Activated T-helper 2 cell treated with anti-CD3 and anti-CD28 coated beads, Interferon-gamma antibody, Interleukin-2, Interleukin-4, amounts not matched to agents 10 μg/mL and 5 μg/mL and 100 μg/mL, durations not matched to agents 14 hours and 24 hours and 36 hours (primary cell): ENCODE results near the gene ANO2. TPM values are rescaled to one million over a fixed set of nuclear protein-coding genes. Genes with fewer than 3 reads are reported as not detected.

Source experiments
- DNase-seq: peaks from one replicate; pipeline ENCODE4 v3.0.0; 2021; ENCODE audit warnings: low spot score
- H3K27ac Mint-ChIP-seq: one replicate; pipeline ENCODE4 v1.8.0; 2021; ENCODE audit warnings: mixed read lengths
- H3K27me3 Mint-ChIP-seq: one replicate; pipeline ENCODE4 v1.8.0; 2021; ENCODE audit warnings: low read depth, mixed read lengths
- H3K36me3 Mint-ChIP-seq: one replicate; pipeline ENCODE4 v1.8.0; 2021; ENCODE audit warnings: low read depth, mixed read lengths
- H3K4me1 Mint-ChIP-seq: one replicate; pipeline ENCODE4 v1.8.0; 2021; ENCODE audit warnings: low read depth, mixed read lengths
- H3K4me3 Mint-ChIP-seq: one replicate; pipeline ENCODE4 v1.8.0; 2021; ENCODE audit warnings: low read depth, mild to moderate bottlenecking, moderate library complexity, mixed read lengths
- H3K9me3 Mint-ChIP-seq: one replicate; pipeline ENCODE4 v1.8.0; 2021; ENCODE audit warnings: mixed read lengths
- intact Hi-C: fragments of 100-400 bp; cut with micrococcal nuclease; formaldehyde crosslinking; loops from one replicate; pipeline ENCODE4 v1.15.1; 2023
- total RNA-seq: library from RNA; stranded (reverse); gene quantifications from 2 replicates; pipeline ENCODE4 v1.2.3, GENCODE V29; 2022

The ANO2 gene
- total RNA-seq, 1 donor from 2014 or later: not detected

- Mint-ChIP-seq H3K27ac (no peak overlapping the region), H3K4me1 (no peaks in the 10 kb centered on the region), H3K27me3 (no peaks in the 10 kb centered on the region), H3K4me3 (no peak overlapping the region), H3K9me3 (no peaks in the 10 kb centered on the region), H3K36me3 (no peaks in the 10 kb centered on the region)
- intact Hi-C loops: no loop called here
- no peak for DNase-seq
Observed at GRCh38 chr12:5630726-5631125, 314.3 kb downstream of the ANO2 start.

- intact Hi-C loops: no loop called here
- no peaks in the 10 kb centered on the region for H3K36me3 Mint-ChIP-seq
- H3K27me3 Mint-ChIP-seq: no peaks in the 10 kb centered on the region
- no peaks in the 10 kb centered on the region for H3K4me1 Mint-ChIP-seq
- DNase-seq: no peak
- no peaks in the 10 kb centered on the region for H3K9me3 Mint-ChIP-seq
- no peak overlapping the region for H3K27ac Mint-ChIP-seq
- H3K4me3 Mint-ChIP-seq: no peak overlapping the region
Observed at GRCh38 chr12:5628501-5628900, 316.6 kb downstream of the ANO2 start.

DNA sequence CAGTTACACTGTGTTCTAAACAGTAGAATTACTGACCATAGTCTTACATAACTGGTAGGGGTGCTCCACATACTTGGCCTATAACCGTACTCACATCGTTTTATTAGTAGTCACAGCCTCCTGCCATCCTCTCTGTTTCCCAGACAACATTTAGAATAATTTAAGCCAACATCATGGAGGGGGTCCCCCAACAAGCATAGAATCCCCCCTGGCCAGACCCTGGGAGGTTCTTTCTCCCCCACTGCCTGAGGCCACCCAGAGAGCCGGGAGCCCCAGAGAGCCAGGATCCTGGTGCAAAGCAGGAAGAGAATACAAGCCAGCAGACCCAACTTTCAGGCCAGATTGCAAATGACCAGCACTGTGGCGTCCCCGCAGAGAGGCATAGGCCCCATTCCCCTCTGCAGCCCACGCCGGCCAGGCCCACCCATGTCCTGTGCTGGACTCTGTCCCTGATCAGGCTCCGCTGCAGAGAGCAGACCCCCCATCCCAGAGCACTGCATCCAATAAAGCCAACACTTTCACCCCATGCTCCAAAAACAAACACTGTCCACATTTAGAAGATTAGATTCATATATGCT, 317.9 kb downstream of the ANO2 start:
- H3K4me3 Mint-ChIP-seq: no peak overlapping the region
- no peaks in the 10 kb centered on the region for H3K36me3 Mint-ChIP-seq
- no peaks in the 10 kb centered on the region for H3K4me1 Mint-ChIP-seq
- no peaks in the 10 kb centered on the region for H3K27me3 Mint-ChIP-seq
- H3K27ac Mint-ChIP-seq: no peak overlapping the region
- no peak for DNase-seq
- H3K9me3 Mint-ChIP-seq: no peaks in the 10 kb centered on the region
- intact Hi-C loops: no loop called here

DNA sequence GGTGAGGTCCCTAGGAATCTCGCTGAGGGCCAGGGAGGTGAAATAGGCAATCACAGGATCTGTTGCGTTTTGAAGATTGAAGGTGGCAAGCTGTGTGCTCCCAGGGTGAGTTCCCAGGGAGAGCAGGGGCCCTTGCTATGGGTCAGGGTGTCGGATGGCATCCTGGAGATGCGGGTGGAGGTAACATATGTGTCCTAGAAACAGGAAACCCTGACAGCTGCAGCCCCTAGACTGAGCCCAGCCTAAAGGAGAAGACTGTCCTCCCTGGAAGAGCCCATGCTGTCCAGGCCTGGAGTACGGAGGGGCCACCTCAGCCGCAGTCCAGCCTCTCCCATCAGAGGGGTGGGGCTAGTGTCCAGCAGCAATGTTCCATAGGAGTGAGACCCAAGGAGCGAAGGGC, 318.9 kb downstream of the ANO2 start:
- no peak overlapping the region for H3K4me3 Mint-ChIP-seq
- no peaks in the 10 kb centered on the region for H3K36me3 Mint-ChIP-seq
- intact Hi-C loops: no loop called here
- no peak for DNase-seq
- H3K27ac Mint-ChIP-seq: no peak overlapping the region
- H3K27me3 Mint-ChIP-seq: no peaks in the 10 kb centered on the region
- no peaks in the 10 kb centered on the region for H3K9me3 Mint-ChIP-seq
- H3K4me1 Mint-ChIP-seq: no peaks in the 10 kb centered on the region

DNA sequence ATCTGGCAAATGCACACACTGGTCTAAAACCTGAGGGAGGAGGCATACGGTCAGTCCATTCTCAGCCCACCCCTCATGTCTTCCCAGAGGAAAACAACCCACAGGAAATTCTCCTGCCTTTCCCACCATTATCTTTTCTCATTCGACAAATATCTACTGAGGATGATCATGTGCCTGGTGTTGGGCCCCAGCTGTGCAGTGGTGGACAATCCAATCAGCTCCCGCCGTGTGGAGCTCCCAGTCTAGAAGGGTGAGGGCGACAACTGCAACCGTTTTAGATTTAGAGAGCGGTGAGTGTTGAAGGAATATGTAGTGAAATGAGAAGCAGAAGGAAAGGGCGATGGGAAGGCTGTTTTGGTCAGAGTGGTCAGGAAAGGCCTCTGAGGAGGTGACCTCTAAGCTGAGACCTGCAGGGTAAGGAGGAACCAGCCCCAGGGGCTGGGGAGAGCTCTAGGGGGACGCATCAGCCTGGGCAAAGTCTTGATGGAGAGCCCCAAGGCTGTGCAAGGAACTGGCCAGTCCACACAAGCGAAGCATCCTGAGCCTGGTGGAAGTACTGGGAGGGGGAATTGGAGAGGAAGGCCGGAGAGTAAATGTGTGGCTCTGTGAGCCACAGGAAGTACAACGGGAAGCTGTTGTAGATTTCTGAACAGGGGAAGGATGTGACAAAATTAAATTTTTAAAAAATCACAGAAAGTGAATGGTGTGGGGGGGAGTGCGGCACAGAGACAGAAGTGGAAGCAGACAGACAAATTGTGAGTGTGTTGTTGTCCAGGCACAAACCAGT, 320.4 kb downstream of the ANO2 start:
- DNase-seq: no peak
- no peaks in the 10 kb centered on the region for H3K9me3 Mint-ChIP-seq
- H3K27me3 Mint-ChIP-seq: no peaks in the 10 kb centered on the region
- no peaks in the 10 kb centered on the region for H3K4me1 Mint-ChIP-seq
- intact Hi-C loops: no loop called here
- no peak overlapping the region for H3K4me3 Mint-ChIP-seq
- no peak overlapping the region for H3K27ac Mint-ChIP-seq
- no peaks in the 10 kb centered on the region for H3K36me3 Mint-ChIP-seq

- no peak overlapping the region for H3K27ac Mint-ChIP-seq
- DNase-seq: no peak
- no peaks in the 10 kb centered on the region for H3K4me1 Mint-ChIP-seq
- H3K36me3 Mint-ChIP-seq: no peaks in the 10 kb centered on the region
- no peaks in the 10 kb centered on the region for H3K9me3 Mint-ChIP-seq
- no peak overlapping the region for H3K4me3 Mint-ChIP-seq
- intact Hi-C loops: no loop called here
- no peaks in the 10 kb centered on the region for H3K27me3 Mint-ChIP-seq
Observed at GRCh38 chr12:5623411-5623810, 321.6 kb downstream of the ANO2 start.

DNA sequence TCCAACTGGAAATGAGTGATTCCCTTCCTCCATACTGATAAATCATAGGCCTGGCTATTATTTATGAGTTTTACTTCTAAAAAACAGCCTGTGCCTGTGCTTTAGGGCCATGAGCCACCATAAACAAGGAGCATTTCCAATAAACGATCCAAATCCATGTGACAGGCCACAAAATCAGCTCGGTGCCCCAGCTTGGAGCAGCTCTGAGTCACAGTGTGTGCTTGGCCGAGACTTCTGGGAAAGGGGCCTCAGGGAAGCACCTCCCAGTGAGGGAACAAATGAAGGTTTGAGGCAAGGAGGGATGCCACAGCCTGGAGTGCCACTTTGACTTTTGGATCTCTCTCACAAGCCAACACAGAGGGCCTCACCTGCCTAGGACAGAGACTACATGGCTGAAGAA, 322.8 kb downstream of the ANO2 start:
- Mint-ChIP-seq H3K27me3 (no peaks in the 10 kb centered on the region), H3K9me3 (no peaks in the 10 kb centered on the region), H3K27ac (no peak overlapping the region), H3K4me1 (no peaks in the 10 kb centered on the region), H3K4me3 (no peak overlapping the region), H3K36me3 (no peaks in the 10 kb centered on the region)
- intact Hi-C loops: no loop called here
- no peak for DNase-seq

GRCh38 chr12:5621329-5621728, 323.7 kb downstream of the ANO2 start:
- Mint-ChIP-seq H3K36me3 (no peaks in the 10 kb centered on the region), H3K4me3 (no peak overlapping the region), H3K27ac (no peak overlapping the region), H3K9me3 (no peaks in the 10 kb centered on the region), H3K27me3 (no peaks in the 10 kb centered on the region), H3K4me1 (no peaks in the 10 kb centered on the region)
- intact Hi-C loops: no loop called here
- DNase-seq: no peak

DNA sequence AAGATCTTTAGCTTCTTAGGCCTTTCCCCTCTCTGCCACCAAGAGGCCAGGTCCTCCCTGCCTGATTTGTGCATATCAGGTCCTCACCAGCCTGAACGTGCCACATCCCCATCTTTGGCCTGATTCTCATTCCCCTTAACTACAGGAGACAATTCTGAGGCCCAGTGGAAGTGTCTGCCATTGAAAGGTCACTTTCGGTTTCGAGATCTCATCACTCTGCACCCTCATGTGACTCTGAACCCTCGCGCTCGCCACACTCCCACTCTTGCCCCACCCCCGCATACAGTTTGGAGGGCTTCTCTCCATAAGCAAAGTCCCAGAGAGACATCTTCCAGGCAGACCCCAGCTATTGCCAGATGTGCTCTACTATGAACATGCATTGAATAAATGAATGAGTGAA, 324.2 kb downstream of the ANO2 start:
- Mint-ChIP-seq H3K36me3 (no peaks in the 10 kb centered on the region), H3K4me1 (no peaks in the 10 kb centered on the region), H3K27me3 (no peaks in the 10 kb centered on the region), H3K4me3 (no peak overlapping the region), H3K27ac (no peak overlapping the region), H3K9me3 (no peaks in the 10 kb centered on the region)
- DNase-seq: no peak
- intact Hi-C loops: no loop called here

GRCh38 chr12:5619628-5620027, 325.4 kb downstream of the ANO2 start:
- intact Hi-C loops: no loop called here
- Mint-ChIP-seq H3K9me3 (no peaks in the 10 kb centered on the region), H3K4me1 (no peaks in the 10 kb centered on the region), H3K27me3 (no peaks in the 10 kb centered on the region), H3K36me3 (no peaks in the 10 kb centered on the region), H3K4me3 (no peak overlapping the region), H3K27ac (no peak overlapping the region)
- DNase-seq: no peak

GRCh38 chr12:5616854-5617253, 328.2 kb downstream of the ANO2 start:
- H3K27ac Mint-ChIP-seq: no peak overlapping the region
- H3K4me1 Mint-ChIP-seq: no peaks in the 10 kb centered on the region
- no peaks in the 10 kb centered on the region for H3K36me3 Mint-ChIP-seq
- intact Hi-C loops: no loop called here
- no peak for DNase-seq
- no peaks in the 10 kb centered on the region for H3K27me3 Mint-ChIP-seq
- no peaks in the 10 kb centered on the region for H3K9me3 Mint-ChIP-seq
- no peak overlapping the region for H3K4me3 Mint-ChIP-seq

- DNase-seq: no peak
- H3K4me1 Mint-ChIP-seq: no peaks in the 10 kb centered on the region
- no peak overlapping the region for H3K4me3 Mint-ChIP-seq
- H3K9me3 Mint-ChIP-seq: no peaks in the 10 kb centered on the region
- H3K27ac Mint-ChIP-seq: no peak overlapping the region
- no peaks in the 10 kb centered on the region for H3K27me3 Mint-ChIP-seq
- no peaks in the 10 kb centered on the region for H3K36me3 Mint-ChIP-seq
- intact Hi-C loops: no loop called here
Observed at GRCh38 chr12:5615760-5616159, 329.3 kb downstream of the ANO2 start.

- H3K4me1 Mint-ChIP-seq: no peaks in the 10 kb centered on the region
- H3K27me3 Mint-ChIP-seq: no peaks in the 10 kb centered on the region
- H3K36me3 Mint-ChIP-seq: no peaks in the 10 kb centered on the region
- no peak for DNase-seq
- no peak overlapping the region for H3K27ac Mint-ChIP-seq
- H3K4me3 Mint-ChIP-seq: no peak overlapping the region
- intact Hi-C loops: no loop called here
- no peaks in the 10 kb centered on the region for H3K9me3 Mint-ChIP-seq
Observed at GRCh38 chr12:5614256-5614655, 330.8 kb downstream of the ANO2 start.
